IPS-NIHi11 (cell line): Measurements from ENCODE around the gene PER2.

Source experiments
- DNase-seq: peaks from one replicate; pipeline ENCODE4 v3.0.0; 2012; ENCODE audit warnings: mixed read lengths, low spot score

Gene PER2

DNA sequence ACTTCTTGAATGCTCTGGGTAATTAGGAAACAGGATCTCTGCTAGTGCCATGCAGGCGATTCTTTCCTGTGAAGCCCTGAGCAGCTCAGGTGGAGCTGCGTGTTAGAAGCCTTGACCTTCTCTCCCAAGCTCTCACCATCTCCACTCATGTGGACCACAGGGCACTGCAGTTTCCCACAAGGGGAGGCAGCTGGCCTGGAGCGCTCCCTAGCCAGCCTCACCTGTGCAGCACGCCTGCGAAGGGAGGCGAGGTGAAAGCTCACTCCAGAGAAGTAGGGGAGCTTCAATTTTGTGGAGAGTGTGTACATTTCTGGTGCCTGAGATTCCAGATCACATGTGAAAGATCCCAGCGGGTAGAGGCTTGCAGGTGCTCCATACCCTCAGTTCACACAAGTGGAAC lies 37.5 kb downstream of the PER2 start:
- DNase-seq = no peak

DNA sequence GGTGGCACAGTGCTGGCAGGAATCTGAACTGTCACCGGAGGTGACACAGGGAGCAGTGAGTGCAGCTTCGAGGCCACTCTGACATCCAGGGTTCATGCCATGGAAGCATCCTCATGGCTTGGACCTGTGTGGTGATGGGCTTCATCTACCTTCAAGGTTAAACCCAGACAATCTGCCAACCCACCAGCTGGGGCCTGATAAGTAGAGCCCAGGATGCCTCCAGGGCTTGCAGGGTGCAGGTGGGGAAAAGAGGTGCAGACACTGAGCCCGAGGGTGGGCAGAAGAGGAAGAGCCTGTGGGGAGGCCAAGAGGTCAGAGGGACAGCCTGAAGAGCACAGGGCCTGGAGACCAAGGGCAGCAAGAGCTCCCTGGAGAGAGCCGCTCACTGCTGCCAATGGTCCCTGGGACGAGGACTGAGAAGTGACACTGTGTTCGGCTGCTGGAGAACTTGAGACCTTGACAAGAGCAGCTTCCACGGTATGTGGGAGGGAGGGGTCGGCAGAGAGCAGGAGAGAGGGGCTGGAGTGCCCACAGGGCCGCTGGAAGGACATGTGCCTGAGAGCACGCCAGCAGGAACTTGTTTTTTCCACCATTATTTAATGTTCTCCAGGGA lies 40.5 kb downstream of the PER2 start:
- DNase-seq = no peak

DNA sequence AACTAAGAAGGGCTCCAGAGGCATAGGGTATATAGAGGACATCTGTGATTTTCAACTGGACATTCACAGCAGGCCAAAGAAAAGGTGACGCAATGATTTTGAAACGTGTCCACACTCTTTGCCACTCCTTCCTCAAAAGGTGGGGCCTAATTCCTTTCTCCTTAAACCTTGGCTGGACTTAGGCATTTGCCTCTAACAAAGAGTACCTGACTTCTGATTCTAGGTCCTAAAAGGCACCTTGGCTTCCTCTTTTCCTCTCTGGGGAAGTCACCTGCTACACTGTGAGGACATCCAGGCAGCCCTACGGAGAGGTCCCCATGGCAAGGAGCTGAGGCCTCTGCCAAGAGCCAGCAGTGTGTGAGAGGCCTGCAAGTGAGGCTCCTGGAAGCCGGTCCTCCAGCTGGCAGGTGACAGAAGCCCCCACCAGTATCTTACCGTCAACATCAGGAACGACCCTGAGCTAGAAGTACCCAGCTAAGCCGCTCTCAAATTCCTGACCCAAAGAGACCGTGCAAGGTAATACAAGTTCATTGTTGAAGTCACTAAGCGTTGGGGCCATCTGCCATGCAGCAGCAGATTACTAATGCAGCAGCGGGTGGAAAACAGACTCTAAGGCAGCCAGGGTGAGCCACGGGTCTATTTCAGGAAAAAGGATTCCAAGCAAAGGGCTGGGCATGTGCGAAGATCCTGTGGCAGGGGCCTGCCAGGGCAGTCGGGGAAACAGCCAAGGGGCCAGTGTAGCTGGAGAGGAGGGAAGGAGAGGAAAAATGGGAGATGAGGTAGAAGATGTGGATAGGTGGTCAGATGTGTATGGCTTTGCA lies 41.2 kb downstream of the PER2 start:
- no peak for DNase-seq

DNA sequence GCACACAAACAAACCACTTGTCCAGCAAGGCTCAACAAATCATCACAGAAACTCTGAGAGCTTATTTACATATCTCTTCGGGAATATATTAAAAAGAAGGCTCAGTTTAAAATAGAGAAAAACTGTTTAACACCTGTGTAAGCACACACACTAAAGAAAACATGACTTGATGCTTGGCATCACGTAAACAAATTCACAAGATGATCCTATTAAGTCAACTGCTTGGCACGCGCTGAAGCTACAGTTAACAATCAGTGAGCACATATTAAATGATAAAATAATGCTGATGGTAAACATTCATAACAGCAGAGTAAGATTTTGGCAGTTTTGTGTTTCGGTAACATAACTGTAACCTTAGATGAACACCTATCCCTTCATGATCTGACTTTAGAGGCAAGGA lies 44.3 kb downstream of the PER2 start:
- no peak for DNase-seq

DNA sequence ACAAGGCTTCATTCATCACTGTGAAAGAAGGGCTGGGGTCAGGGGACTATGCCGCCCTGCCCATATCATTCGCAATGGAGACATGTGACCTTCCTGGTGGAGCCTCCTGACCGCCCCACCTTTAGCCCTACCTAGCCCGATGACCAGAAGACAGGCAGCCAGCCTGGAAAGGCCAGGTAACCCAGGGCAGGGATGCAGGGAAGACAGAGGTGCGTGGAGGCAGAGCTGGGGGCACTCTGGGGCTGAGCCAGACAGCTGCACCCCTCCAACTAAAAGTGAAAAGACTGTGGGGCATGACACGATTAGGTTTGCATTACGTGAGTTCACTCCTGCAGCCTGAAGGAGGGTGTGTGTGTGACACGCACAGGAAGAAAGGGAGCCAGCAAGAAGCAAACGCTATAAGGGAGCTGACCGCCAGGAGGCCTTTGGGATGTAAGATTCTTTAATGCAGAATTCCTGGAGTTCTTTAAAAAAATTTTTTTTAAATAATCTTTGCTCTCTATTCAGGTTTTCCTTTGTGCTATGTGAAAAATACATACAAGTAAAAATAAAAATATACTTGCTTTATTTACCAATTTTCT lies 44.8 kb downstream of the PER2 start:
- DNase-seq = no peak

DNA sequence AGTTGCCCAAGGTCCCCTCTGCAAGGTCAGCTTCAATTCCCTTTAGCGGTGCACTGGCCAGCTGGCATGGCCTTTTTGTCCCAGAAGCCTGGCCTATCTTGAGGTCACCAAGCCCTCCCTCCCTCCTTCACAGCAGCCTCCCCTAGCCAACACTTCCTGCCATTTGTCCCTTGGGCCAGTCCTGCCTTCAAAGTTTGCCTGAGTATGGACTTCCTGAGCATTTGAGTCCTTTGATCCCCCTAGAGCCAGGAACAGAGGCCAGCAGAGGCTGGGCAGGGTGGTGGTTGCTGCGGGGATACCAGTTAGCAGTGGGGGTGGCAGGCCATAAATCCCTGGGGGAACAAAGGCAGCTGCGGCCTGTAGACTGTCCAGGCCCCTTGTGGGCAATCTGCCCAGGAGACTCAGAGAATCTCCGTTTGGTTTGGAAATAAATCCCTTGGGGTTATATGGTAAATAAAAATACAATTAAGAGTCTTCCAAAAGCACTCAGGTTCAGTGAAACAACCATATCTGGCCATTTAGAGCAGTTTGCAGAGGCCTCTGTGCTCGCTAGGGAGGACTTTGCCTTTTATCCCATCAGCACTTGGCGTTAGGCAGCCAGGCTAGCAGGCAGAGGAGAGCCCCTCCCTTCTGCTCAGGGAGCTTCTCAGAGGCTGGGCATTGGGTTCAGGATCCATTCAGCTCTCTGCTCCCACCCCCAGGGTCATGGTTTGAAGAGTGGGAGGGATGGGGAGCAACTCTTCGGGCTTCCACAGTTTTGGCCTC lies 45.5 kb downstream of the PER2 start:
- DNase-seq = no peak

DNA sequence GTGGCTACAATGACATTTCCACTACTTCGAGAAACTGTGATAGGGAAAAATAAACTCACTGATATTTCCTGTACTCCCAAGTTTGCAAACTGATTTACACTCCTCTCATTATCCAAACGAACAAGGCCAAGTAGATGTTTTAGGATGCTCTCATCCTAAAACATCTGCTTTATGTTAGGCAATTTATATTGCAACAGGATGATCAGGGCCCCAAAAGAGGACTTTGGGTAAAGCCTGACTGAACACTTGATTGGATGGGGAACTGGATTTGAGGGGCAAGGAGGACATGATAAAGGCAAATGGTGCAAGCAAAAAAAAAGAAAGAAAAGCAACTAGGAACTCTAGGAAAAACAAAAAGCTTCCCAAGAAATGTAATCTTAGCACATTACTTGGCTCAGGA lies 46.4 kb downstream of the PER2 start:
- no peak for DNase-seq

DNA sequence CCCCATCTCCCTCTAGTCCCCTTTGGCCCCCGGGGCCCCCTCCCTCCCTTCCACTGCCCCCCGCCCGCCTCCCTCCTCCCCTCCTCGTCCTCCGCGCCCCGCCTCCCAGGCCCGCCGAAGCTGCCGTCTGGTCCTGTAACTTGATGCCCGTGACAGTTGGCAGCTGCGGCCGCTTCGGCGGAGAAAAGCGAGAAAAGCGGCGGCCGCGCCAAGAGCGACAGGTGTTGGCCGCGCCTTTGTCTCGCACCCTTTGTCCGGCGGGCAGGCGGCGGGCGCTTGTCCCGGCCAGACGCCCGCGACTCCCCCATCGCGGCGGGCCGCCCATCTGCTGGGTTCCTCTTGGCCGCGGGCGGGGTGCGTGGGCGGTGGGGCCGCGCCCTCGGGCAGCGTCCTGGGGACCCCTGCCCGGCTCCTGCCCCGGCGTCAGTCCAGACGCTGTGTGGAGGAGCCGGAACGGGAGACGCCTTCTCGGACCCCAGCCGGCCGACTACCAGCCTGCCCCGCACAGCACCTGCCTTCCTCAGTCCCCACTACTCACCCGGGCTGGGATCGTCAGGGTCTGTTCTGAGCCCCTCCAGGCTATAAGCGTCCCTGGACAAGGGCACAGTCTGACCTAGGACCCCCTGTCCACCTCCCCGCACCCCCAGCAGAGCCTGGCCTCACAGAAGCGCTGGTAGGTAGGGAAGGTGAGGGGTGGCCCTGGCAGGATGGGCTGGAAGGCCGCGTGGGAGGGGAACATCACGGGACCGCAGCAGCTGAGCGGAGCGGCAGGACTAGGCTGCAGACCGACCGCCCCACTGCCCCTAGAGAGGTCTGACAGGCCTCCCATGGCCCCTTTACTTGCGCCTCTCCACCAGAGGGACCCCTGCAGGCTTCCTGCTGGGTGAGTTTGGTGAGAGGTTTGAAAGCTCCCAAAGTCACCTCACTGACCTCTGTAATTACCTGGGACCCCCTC lies 47.4 kb downstream of the PER2 start:
- DNase-seq = peak; percentile 84

DNA sequence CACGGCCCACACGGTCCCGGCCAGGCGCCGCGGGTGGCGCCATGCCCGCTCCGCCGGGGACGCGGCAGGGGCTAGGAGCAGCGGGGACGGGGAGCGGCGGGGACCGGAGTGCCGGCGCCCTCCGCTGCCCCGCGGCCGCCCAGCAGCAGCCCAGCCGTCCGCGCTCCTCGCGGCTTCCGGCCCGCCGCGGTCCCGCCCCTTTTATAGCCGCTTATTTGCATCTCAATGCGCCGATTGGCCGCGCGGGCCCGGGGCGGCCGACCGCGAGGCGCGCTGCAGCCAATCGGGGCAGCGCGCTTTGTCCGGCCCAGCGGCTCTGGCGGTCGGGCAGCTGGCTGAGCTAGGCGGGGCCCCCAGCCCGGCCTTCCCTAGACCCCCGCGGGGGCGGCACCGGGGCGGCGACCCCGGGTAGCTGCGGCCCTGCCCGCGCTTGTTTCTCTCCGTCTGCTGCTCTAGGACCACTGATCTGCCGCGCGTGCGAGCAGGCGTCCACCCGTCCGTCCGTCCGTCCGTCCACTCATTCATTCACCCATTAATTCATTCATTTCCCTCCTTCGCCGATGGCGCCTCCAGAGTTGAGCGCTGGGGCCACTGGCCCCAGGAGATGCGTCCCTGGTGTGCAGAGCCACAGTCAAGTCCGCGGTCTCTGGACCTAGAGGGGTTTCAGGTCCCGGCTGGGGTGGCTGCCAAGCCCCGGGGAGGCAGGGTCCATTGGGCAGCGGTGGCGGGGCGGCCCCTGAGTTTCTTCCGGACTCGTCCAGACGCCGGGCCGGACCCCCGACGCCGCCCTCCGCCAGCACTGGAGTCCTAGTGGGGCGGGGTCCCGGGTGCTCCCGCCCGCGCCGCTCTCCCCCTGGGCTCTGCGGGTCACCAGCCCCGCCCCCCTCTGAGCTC lies 48.3 kb downstream of the PER2 start, which contains the start of gene HES6:
HES6 (minus strand) TSS at position 176 of the 894 bp plus-strand sequence; CDS start at position 43, 133 bp downstream.
- DNase-seq = peak; percentile 97

DNA sequence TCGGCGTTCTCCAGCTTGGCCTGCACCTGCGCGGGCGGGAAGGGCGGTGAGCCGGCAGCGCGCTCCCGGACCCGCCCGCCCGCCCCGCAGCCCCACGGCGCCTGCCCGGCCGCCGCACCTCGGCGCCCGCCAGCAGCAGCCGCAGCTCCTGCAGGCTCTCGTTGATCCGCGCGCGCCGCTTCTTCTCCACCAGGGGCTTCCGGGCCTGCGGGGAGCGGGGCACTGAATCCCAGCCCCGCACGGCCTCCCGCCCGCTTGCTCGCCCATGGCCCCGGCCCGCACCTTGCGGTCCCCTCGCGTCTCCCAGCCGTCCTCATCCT lies 48.9 kb downstream of the PER2 start:
- peak; percentile 52 for DNase-seq

DNA sequence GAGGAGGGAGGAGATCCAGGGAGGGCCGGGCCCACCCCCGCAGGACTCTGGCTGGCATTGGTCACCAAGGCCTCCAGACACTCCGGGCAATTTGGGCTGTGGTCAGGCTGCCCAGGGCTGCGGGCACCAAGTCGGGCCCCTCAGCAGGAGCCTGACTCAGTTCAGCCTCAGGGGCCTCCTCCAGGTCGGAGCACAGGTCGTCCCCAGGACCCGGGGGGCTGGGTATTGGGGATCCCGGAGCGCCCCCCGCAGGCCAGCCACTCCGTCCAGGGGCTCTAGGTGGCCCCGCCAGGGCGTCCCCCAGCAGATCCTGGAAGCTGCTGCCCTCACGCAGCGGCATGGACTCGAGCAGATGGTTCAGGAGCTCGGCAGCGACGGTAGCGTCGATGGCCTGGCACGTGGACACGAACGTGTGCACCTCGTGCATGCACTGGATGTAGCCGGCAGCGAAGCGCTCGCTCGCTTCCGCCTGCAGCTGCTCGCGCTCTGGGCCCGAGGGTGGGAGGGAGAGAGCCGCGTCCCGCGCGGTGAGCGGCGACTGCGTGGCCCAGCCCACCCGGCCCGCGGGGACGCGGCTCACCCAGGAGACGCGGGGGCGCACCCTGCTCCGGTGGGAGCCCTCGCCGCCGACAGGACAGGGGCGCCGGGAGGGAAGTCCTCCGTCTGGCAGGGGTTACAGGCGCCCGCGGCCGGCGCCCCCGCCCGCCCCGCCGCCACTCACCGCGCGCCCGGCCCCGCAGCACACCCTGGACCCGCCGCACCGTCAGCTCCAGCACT lies 49.5 kb downstream of the PER2 start:
- no peak for DNase-seq

DNA sequence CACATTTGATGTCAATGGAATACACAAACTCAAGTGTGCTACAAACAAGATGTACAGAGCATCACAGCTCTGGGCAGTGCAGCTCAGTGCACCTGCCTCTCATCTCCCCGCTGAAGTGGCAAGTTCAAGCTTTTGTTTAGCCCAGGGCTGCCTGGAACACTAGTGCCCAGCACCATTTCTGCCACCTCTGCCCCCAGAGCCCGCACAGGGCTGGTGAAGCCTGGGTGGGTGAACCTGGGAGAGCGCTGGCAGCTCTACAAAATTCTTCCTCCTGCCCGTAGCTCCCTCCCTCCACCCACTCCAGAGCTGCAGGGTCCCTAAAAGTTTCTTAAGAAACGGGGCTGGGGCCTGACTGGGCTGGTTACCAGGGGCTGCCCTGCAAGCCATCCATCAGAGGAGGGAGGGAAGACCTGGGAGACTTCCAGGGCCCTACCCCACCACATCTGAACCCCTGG lies 50.1 kb downstream of the PER2 start:
- DNase-seq = no peak

DNA sequence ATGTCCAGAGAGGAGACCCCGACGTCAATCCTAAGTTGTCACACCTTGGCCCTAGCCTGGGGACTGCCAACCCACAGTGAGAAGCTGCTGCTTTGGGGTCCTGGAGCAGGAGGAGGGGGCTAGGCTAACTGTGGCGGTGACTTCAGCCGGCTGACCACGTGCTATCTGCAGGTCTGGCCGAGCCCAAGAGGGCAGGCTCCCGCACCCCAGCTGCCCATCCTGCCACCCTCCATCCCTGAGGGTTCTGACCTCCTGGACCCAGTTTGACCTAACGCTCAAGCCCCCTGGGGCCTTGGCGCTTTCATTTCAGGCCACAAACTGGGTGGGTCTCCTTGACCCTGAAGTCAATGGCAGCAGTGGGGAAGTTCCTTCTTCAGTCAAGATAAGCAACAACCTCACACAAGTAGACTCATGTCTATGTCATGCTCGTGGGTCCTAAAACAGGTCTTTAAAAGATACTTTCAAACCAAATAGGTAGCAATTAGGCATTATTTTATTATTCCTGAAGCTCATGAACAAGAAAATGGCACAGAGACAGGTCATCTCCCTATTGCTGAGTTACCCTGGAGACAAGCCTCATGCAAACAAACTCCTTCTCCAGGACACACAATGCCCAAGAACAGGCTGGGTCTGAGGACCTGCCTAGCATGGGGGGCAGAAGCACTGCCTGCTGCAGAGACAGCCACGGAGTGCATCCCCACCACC lies 50.8 kb downstream of the PER2 start:
- DNase-seq = no peak

DNA sequence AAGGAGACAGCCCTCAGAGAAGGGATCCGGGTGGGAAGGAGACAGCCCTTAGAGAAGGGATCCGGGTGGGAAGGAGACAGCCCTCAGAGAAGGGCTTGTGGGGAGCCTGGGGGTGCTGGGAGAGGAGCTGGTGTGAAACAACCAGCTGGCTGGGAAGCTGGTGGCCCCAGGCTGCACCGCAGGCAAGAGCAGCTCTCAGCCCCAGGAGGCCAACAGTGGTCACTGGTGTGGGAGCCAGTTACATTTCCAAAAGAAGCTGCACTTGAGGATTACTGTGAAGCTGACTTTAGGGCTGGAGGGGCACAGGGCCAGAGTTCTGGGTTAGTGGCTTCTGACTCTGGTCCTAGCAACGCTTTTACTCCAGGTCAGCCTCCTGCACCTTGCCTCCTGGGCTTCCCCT lies 51.8 kb downstream of the PER2 start:
- DNase-seq = no peak

DNA sequence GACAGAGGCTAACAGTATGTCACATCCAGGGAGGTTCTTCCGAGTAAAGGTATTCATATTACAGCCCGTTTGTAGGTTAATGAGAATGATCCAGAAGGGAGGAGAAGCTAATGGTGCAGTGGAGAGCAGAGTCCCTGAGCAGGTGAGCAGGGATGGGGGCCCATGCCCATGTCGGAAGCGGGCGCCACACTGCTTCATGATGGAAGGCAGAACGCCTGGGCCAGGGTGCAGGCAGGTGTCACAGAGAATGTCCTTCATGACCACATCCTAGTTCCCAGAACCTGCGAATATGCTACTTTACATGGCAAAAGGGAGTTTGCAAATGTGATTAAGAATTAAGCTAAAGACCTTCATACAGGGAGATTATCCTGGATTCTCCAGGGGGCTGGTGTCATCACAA lies 52.6 kb downstream of the PER2 start:
- DNase-seq = no peak

DNA sequence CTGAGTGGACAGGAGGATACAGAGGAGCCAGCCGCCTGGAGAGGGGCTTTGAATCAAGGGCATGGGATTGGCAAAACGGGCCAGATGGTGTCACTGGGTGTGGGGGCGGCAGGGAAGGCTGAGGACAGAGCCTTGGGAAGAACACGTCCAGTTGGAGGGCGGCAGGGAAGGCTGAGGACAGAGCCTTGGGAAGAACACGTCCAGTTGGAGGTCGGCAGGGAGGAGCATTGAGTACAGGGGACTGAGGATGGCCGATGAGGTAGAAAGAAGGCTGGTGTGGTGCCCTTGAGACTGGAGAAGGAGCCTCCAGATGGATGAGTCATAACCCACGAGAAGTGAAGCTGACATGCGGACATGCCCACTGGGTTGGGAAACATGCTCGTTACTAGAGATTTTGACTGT lies 53.1 kb downstream of the PER2 start:
- no peak for DNase-seq

DNA sequence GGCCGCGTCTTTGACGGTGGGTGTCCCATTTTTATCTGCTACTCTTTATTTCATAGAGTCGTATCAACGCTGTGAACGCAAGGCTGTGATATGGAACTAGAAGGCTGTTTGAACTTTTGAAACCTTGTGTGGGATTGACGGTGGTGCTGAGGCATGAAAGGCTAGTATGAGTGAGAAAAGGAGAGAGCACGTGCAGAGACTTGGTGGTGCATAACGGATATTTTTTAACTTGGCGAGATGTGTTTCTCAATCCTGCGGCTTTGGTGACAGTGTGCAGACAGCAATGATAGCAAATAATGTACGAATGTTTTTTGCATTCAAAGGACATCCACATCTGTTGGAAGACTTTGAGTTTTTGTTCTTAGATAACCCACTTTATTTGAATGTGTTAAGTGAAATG lies 54.8 kb downstream of the PER2 start:
- DNase-seq = no peak

DNA sequence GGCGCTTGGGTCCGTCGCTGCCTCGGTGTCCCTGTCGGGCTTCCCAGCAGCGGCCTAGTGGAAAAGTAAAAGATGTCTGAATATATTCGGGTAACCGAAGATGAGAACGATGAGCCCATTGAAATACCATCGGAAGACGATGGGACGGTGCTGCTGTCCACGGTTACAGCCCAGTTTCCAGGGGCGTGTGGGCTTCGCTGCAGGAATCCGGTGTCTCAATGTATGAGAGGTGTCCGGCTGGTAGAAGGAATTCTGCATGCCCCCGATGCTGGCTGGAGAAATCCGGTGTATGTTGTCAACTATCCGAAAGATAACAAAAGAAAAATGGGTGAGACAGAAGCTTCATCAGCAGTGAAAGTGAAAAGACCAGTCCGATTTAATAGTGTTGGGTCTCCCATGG lies 56.6 kb downstream of the PER2 start:
- DNase-seq = no peak

DNA sequence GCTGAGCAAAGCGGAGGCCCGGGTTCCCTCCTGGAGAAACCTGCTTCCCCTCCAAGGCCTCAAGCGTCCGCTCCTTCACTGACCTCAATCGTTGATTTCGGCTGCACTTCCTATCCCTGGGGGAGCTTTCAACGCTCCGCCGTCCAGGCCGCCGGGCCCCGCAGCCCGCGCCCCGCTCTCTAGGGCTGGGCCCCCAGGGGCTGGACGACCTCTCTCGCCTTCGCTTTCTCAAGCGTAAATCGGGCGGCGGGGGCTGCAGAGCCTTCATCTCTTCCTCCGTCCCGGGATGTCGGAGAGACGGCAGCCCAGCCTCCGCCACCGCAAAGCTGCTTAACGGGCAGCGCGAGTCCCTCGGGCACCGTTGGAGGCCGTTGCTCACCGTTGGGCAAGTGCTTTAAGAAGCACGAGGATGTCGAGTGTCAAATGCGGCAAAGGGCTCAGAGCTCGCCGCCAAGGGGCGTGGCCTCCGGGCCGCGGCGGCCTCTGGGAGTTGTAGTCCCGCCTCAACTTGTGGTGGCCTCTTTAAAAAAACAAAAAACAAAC lies 57.1 kb downstream of the PER2 start:
- peak; percentile 91 for DNase-seq
